HG03378 (cell line): ENCODE results near the gene EAF2.

ENCODE experiments used
- ATAC-seq: cut with Tn5 transposase; IDR thresholded peaks from one replicate; pipeline ENCODE4 v1.9.1; 2021; ENCODE audit warnings: mild to moderate bottlenecking, moderate library complexity; ENCODE audit not compliant: unreplicated experiment

Gene EAF2

DNA sequence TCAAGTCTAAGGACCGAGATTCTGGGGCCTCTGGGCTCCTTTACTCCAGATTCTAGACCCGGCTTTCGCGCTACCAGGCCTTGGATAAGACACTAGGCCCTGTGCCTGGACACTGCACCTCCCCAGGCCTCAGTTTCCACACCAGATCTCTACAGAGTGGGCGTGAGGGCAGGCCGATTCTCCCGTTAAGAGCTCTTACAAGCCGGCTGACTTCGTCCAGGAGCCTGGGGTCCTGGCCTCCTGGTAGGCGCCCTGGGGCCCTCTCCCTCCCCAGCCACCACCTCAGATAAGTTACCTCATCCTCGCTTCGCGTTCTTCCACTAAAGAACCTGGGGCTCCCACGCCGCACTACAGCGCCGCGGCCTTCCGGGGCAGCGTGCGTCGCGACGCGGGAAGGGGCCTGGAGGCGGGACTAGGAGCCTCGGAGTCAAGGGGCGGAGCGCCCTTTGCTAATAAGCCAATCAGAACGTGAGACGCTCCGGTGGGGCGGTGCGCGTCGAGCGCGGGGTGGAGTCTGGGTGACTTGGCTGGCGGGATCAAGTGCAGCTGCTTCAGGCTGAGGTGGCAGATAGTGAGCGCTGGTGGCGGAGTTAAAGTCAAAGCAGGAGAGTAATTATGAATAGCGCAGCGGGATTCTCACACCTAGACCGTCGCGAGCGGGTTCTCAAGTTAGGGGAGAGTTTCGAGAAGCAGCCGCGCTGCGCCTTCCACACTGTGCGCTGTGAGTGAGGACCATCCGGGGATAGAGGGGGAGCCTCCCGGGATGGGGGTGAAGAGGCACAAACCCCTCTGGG, at the start of gene EAF2, which contains the start of gene IQCB1:
EAF2 (plus strand) TSS at position 539 of the 794 bp plus-strand sequence; CDS start at position 616, 77 bp downstream.
IQCB1 (minus strand) TSS at position 390 of the 794 bp plus-strand sequence. CDS start 6,100 bp downstream, outside the sequence.
- peak; percentile 95 for ATAC-seq

- no peak for ATAC-seq
Observed at GRCh38 chr3:121786485-121786884, 48.5 kb upstream of the EAF2 start.

DNA sequence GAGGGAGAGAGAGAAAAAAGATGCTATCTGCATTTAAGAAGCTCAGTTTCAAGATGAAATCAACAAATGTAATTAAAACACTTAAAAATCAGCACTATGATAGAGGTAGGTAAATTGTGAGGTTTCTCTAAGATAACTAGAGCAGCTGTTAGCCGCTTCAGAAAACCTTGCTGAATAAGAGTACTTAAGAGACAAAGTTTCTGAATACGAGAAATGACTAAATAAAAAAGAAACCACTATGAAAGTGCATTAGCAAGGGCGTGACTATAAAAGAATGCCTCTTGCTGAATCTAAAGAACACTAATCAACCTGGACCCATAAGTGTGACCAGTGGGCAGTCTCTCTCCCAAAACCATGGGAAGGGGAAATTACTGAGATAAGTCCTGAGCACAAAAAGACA, 41.9 kb upstream of the EAF2 start:
- no peak for ATAC-seq

DNA sequence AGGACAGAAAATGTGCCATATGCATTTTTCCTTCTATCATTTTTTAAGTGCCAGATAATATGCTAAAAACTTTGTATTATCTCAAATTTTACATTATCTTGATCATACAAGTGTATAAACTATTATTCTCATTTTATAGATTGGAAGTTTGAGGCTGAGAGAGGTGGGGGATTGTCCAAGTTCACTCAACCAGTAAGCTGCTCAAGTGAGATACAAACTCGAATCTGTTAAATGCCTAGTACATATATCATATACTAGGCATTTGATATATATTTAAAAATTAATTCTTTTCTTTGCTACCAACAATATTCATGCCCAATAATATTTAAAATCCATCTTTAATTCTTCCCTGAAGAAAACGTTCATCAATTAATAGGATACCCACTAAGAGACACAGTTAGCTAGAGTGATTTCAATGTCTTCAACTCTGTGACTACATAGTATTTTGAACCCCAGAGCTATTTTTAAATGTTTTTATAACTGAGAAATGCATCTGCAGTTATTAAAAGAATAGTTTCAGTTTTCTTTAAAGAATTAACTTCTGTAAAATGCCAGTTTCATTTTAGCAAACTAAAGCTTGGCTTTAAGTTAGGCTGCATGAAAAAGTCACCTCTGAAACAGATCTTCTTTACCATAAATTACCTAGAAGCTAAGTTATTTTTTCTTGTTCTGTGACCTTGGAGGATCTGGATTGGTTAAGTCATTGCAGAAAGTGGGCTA, 40.6 kb upstream of the EAF2 start:
- no peak for ATAC-seq

DNA sequence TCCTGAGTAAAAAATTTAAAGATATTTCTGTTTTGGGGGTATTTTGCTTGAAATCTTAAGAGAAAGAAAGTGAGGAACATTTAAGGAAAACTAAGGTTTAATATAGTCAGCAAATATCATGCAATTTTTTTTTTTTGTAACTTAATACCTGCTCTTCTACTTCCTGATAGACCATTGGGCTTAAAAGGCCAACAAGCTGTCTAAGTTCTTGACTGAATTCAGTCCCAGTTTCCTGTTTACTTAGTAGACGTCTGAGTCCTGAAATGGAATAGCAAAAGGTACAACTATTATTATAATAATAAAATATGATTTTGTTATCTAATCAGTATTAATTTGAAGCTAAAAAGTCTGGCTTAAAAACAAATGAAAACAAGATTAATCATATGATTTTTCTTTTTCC, 38.0 kb upstream of the EAF2 start:
- ATAC-seq: no peak

DNA sequence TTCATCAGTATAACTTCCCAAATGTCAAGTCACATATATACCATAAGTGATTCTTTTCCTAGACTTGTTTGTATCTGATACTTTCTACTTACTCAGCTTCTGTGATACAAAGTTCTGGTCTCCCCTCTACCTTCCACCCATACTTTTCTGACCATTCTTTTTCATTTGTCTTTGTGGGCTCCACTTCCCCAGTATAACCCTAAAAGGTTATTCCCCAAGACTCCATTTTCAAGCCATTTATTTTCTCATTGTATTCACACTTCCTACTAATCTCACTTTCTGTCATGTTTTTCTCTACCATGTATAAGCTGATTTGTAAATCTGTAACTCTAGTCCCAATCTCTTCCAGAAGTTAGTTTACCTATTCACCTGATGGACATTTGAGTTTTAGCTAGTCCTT, 34.1 kb upstream of the EAF2 start:
- no peak for ATAC-seq

GRCh38 chr3:121803771-121804320, 31.2 kb upstream of the EAF2 start:
- ATAC-seq: no peak

- peak; percentile 98 for ATAC-seq
Observed at GRCh38 chr3:121809249-121809648, 25.8 kb upstream of the EAF2 start.

- ATAC-seq: no peak
Observed at GRCh38 chr3:121817753-121818152, 17.3 kb upstream of the EAF2 start.

- ATAC-seq: no peak
Observed at GRCh38 chr3:121818578-121818977, 16.4 kb upstream of the EAF2 start.

DNA sequence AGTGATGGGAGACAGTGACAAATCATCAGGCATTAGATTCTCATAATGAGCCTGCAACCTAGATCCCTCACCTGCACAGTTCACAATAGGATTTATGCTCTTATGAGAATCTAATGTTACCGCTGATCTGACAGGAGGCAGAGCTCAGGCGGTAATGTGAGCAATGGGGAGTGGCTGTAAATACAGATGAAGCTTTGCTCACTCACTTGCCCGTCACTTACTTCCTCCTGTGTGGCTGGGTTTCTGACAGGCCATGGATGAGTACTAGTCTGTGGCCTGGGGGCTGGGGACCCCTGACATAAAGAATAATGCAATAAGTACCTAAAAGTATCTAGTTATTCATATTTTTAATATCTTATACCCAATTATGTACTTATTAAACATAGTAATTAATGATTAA, 15.8 kb upstream of the EAF2 start:
- no peak for ATAC-seq

DNA sequence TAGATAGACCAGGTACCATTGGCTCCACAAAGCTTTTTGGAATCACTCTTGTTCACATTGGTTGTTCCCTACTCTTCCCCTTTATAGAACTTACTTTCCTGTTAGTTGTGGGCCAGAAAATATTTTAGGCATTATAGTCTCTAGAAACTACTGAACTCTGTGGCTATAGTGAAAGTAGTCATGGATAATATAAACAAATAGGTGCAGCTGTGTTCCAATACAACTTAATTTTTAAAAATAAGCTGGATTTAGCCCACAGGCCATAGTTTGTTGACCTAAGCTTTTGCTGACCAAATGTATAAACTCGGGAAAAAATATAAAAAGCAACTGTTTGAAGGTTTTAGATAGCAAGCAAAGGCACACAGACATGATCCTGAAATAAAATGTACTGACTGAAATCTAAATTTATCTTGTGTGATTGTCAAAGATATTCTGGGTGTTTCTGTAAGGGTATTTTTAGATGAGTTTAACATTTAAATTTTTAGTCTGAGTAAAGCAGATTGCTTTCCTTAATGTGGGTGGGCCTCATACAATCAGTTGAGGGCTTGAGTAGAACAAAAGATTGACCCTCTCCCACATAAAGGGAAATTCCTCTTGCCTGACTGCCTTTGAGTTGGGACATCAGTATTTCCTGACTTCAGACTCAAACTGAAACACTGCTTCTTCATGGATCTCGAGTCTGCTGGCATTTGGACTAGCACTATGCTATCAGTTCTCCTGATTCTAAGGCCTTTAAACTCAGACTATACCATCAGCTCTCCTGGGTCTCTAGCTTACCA, 13.4 kb upstream of the EAF2 start:
- ATAC-seq: no peak

DNA sequence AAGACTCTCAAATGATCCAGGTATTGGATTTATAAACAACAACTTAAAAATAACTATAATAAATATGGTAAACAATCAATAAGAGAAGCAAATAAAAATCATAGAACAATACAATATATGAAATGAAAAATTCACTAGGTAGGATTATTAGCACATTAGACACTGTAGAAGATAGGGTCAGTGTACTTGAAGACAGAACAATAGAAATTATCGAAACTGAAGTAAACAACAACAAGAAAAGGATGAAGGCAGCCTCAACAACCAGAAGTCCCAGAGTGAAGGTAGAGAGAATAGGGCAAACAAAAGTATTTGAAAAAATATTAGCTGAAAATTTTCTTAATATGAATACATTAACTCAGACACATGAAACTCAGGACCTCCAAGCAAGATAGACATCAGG, 12.0 kb upstream of the EAF2 start:
- ATAC-seq: no peak

DNA sequence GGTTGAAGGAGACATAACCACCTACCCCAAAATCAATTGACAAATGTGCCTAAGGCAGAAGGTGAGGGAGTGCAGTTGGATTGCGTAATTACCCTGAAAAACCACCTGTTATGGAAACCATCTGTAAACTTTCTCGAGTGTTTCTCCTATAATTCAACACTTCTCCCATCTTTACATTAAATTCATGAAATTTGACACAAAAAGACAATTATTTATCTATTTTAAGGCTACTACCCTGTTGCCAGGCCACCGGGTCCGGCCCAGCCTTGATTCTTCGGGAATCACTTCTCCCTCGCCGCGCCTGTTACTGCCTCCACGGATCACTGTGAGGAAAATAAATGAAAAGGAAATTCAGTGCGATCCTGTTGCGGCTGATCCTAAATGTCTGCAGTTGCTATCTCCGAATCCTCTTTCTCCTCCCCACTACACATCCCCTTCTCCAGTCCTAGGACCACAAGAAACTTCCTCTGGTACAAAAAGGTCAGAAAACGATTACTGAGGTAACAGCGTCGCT, 795 bp upstream of the EAF2 start:
- ATAC-seq: no peak

- ATAC-seq: peak; percentile 10
Observed at GRCh38 chr3:121835465-121835801, 424 bp downstream of the EAF2 start.

DNA sequence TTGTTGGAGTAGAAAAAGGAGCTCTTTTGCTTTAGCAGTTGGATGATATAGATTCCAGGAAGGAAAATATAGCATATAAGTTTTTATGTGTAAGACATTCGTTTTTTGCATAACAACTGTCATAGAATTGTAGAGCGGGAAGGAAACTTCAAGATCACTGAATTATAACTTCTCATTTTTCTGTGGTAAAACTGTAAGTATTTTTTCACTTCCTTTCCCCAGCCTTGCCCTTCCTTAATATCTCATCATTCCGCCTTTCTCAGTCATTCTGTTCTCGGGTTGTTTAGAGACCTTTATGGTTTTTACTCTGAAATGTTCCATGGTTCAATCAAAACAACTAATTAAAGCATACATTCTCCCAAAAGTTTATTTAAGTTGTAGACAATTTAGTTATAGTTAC, 1.1 kb downstream of the EAF2 start:
- no peak for ATAC-seq

DNA sequence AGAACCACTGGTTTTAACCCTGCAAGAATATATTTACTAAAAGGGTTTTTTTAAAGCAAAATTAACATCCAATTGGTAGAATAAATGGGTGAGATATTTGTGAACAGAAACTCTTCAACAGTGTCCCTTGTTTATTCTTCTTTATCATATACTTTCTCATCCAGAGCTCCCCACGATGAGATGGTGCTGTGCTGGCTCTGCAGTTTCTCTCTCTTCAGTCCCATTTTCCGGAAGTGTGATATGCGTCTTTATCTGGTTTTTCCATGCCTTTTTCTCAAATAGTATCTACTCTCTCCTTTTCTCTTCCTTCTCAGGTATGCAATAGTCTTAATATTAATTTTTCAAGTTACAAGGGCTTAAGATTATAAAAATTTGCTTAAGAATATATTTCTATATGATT, 1.5 kb downstream of the EAF2 start:
- no peak for ATAC-seq

DNA sequence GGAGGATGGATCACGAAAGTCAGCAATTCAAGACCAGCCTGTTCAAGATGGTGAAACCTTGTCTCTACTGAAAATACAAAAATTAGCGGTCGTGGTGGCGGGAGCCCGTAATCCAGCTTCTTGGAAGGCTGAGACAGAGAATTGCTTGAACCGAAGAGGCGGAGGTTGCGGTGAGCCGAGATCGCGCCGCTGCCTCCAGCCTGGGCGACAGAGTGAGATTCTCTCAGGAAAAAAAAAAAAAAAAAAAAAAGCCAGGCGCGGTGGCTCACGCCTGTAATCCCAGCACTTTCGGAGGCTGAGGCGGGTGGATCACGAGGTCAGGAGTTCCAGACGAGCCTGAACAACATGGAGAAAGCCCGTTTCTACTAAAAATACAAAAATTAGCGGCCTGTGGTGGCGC, 5.0 kb downstream of the EAF2 start:
- ATAC-seq: no peak

GRCh38 chr3:121844892-121845291, 9.9 kb downstream of the EAF2 start:
- no peak for ATAC-seq

GRCh38 chr3:121852256-121852655, 17.2 kb downstream of the EAF2 start:
- ATAC-seq: no peak

- ATAC-seq: no peak
Observed at GRCh38 chr3:121855555-121855954, 20.5 kb downstream of the EAF2 start.
